Natural killer cell (primary cell): ENCODE data around the gene XIRP1. TPM values are rescaled to one million over a fixed set of nuclear protein-coding genes. Genes with fewer than 3 reads are reported as not detected.
"Not testable (repeated sequence)": the region's sequence is repeated elsewhere in the genome, so short reads cannot be mapped to it uniquely, and the experiment has no call there.

ENCODE experiments used
- ATAC-seq, 3 donors: fragments of 150-1000 bp in 2 of 3; fragments of 200-7000 bp in 1 of 3; cut with Tn5 transposase; 1 replicate in 1 of 3; 2 replicates in 2 of 3; pipeline ENCODE4 v1.10.0; 2021; ENCODE audit warnings: mild to moderate bottlenecking in 2 of 3, moderate library complexity in 2 of 3
- DNase-seq, 2 donors: peaks; one replicate each; pipeline versions ENCODE4 v3.0.0 to v3.0.0-alpha.2; 2013 to 2021; ENCODE audit warnings: mixed read lengths in 1 of 2
- H3K27ac ChIP-seq: one replicate; pipeline ENCODE4 v1.5.1; 2013; ENCODE audit warnings: mild to moderate bottlenecking, low read length
- H3K27me3 ChIP-seq: one replicate; pipeline ENCODE4 v1.6.1; 2013; ENCODE audit warnings: low read length; ENCODE audit not compliant: control insufficient read depth, insufficient read depth
- H3K36me3 ChIP-seq: one replicate; pipeline ENCODE4 v1.6.1; 2013; ENCODE audit warnings: low read length; ENCODE audit not compliant: control insufficient read depth, insufficient read depth
- H3K4me1 ChIP-seq: one replicate; pipeline ENCODE4 v1.6.1; 2013; ENCODE audit warnings: low read length; ENCODE audit not compliant: control insufficient read depth, insufficient read depth
- H3K4me3 ChIP-seq: one replicate; pipeline ENCODE4 v1.5.1; 2013; ENCODE audit warnings: low read length
- H3K9me3 ChIP-seq: one replicate; pipeline ENCODE4 v1.6.1; 2013; ENCODE audit warnings: low read length; ENCODE audit not compliant: control insufficient read depth, insufficient read depth
- H3K27ac Mint-ChIP-seq, 2 donors: one replicate each; pipeline ENCODE4 v1.8.0; 2022; ENCODE audit warnings: mild to moderate bottlenecking in 2 of 2, mixed read lengths in 2 of 2, moderate library complexity in 1 of 2
- H3K27me3 Mint-ChIP-seq, 2 donors: one replicate each; pipeline ENCODE4 v1.8.0; 2022; ENCODE audit warnings: low read depth in 2 of 2, mixed read lengths in 2 of 2
- H3K36me3 Mint-ChIP-seq: one replicate; pipeline ENCODE4 v1.8.0; 2022; ENCODE audit warnings: mixed read lengths
- H3K4me1 Mint-ChIP-seq, 2 donors: one replicate each; pipeline ENCODE4 v1.8.0; 2022; ENCODE audit warnings: mixed read lengths in 2 of 2
- H3K4me3 Mint-ChIP-seq: one replicate; pipeline ENCODE4 v1.8.0; 2022; ENCODE audit warnings: mild to moderate bottlenecking, moderate library complexity, mixed read lengths
- H3K9me3 Mint-ChIP-seq, 2 donors: one replicate each; pipeline ENCODE4 v1.8.0; 2022; ENCODE audit warnings: mixed read lengths in 2 of 2
- WGBS: methylation state at CpG from one replicate; pipeline ENCODE4 v1.1.7; 2013; ENCODE audit warnings: missing lambda C conversion rate; ENCODE audit not compliant: insufficient coverage; 5-methylcytosine and 5-hydroxymethylcytosine counted together
- intact Hi-C: fragments of 100-400 bp; cut with micrococcal nuclease; formaldehyde crosslinking; loops from one replicate; pipeline ENCODE4 v1.14.2; 2022
- total RNA-seq, 4 donors: library from RNA; stranded (reverse); fragments of 120-200 nt in 1 of 4; gene quantifications; one replicate each; pipeline versions ENCODE4 v1.2.3 to v1.2.4, GENCODE V29; 2013 to 2022
- TF ChIP-seq, protein P1 (sequence below): fragments of 200-600 bp; IDR thresholded peaks from one replicate; pipeline ENCODE4 v1.8.0; 2022; ENCODE audit warnings: antibody characterized with exemption

The XIRP1 gene
- total RNA-seq, 3 donors from 2014 or later (not counting 1 experiment from before 2014, with no cell fraction given): 0.14 to 0.40 (median 0.24) TPM

DNA sequence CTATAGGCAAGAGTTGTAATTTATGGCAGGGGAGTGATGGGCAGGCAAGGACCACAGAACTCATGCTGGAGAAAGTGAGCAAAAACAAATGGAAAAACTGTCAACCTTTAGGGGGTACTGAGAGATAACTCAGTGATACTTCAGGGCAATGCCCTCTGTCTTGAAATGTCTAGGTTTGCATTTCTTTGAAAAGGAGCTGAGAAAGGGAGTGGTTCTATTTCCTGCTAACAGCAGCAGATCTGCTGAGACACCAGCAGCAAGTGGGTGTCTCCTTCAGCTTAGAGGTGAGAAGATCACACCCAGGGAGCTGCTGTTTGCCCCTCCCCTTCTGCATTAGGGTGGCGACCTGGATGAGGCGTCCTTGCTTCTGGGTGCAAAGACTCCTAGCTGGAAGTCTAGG, 42.3 kb upstream of the XIRP1 start:
- Histone ChIP-seq H3K9me3 (no peaks in the 10 kb centered on the region), H3K27me3 (no peaks in the 10 kb centered on the region), H3K4me3 (peak overlapping the region; percentile 34), H3K27ac (peak overlapping the region; percentile 74), H3K36me3 (no peaks in the 10 kb centered on the region), H3K4me1 (peaks cover 69% of the 10 kb centered on the region)
- DNase-seq (peak; percentile 50 to 75), ATAC-seq (peak; percentile 93 to 96 (median 95))
- Mint-ChIP-seq H3K4me1 (peaks cover 90 to 92% of the 10 kb centered on the region in 2 donors), H3K9me3 (no peaks in the 10 kb centered on the region), H3K4me3 (peak overlapping the region; percentile 90), H3K36me3 (peaks cover 3% of the 10 kb centered on the region), H3K27ac (peak overlapping the region; percentile 93 to 95), H3K27me3 (no peaks in the 10 kb centered on the region)
- intact Hi-C loops: loop anchor here (1.0 to 2.0 kb wide), 3 partner anchors 12 to 27 kb away; no protein-coding TSS in a partner anchor
- WGBS: no CpG with 5 or more reads among the region's 2 CpGs
- TF ChIP-seq, protein P1, sequence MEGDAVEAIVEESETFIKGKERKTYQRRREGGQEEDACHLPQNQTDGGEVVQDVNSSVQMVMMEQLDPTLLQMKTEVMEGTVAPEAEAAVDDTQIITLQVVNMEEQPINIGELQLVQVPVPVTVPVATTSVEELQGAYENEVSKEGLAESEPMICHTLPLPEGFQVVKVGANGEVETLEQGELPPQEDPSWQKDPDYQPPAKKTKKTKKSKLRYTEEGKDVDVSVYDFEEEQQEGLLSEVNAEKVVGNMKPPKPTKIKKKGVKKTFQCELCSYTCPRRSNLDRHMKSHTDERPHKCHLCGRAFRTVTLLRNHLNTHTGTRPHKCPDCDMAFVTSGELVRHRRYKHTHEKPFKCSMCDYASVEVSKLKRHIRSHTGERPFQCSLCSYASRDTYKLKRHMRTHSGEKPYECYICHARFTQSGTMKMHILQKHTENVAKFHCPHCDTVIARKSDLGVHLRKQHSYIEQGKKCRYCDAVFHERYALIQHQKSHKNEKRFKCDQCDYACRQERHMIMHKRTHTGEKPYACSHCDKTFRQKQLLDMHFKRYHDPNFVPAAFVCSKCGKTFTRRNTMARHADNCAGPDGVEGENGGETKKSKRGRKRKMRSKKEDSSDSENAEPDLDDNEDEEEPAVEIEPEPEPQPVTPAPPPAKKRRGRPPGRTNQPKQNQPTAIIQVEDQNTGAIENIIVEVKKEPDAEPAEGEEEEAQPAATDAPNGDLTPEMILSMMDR: no peak

DNA sequence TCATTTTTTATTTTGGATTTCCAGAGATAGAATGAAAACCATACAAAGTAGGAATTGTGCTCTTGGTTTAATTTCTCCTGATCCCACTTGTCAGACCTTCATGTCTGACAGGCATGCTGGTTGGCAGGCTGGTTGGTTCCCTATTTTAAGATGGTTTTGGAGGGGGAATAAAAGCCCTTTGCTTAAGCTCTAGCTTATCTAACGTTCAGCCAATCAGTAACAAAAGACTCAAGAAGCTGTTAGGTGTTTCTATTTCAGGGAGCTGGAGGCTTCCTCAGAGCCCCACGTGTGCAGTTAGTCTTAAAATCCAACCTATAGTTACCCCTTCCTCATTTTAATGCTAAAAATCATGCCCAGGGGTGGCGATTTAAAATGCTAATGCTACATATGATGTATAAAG, 40.5 kb upstream of the XIRP1 start:
- TF ChIP-seq, protein P1: no peak
- Mint-ChIP-seq H3K4me3 (peak overlapping the region; percentile 90), H3K27ac (peak overlapping the region; percentile 93 to 95), H3K27me3 (no peaks in the 10 kb centered on the region), H3K4me1 (peaks cover 72 to 84% of the 10 kb centered on the region in 2 donors), H3K9me3 (no peaks in the 10 kb centered on the region), H3K36me3 (no peaks in the 10 kb centered on the region)
- H3K36me3 ChIP-seq: no peaks in the 10 kb centered on the region
- peaks cover 64% of the 10 kb centered on the region for H3K4me1 ChIP-seq
- peak overlapping the region; percentile 34 for H3K4me3 ChIP-seq
- WGBS: 40% methylated on average over 1 of the region's 3 CpGs
- no peak for DNase-seq
- intact Hi-C loops: no loop called here
- no peak for ATAC-seq
- H3K27me3 ChIP-seq: no peaks in the 10 kb centered on the region
- no peaks in the 10 kb centered on the region for H3K9me3 ChIP-seq
- H3K27ac ChIP-seq: peak overlapping the region; percentile 74

DNA sequence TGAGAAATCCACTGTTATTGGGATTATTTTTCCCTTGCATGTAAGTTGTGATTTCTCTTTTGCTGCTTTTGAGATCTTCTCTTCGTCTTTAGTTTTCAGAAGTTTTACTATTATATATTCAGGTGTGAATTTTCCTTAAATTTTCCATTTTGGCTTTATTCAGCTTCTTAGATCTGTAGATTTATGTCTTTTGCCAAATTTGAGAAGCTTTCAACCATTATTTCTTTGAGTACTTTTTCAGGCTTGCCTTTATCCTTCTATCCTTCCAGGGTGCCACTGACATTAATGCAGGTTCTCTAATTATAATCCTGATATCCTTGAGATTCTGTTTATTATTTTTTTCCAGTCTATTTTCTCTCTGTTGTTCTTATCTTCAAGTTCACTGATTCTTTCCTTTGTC, 38.1 kb upstream of the XIRP1 start:
- H3K27ac ChIP-seq: no peak overlapping the region
- peaks cover 48% of the 10 kb centered on the region for H3K4me1 ChIP-seq
- no peaks in the 10 kb centered on the region for H3K27me3 Mint-ChIP-seq
- intact Hi-C loops: no loop called here
- no peak overlapping the region for H3K4me3 ChIP-seq
- no peak for ATAC-seq
- H3K36me3 Mint-ChIP-seq: no peaks in the 10 kb centered on the region
- H3K27me3 ChIP-seq: no peaks in the 10 kb centered on the region
- no CpG with 5 or more reads among the region's 1 CpG for WGBS
- H3K36me3 ChIP-seq: no peaks in the 10 kb centered on the region
- peak overlapping the region; percentile 93 to 95 for H3K27ac Mint-ChIP-seq
- peaks cover 60 to 72% of the 10 kb centered on the region in 2 donors for H3K4me1 Mint-ChIP-seq
- peaks cover 2 to 4% of the 10 kb centered on the region in 2 donors for H3K9me3 Mint-ChIP-seq
- TF ChIP-seq, protein P1: no peak
- no peak overlapping the region for H3K4me3 Mint-ChIP-seq
- no peaks in the 10 kb centered on the region for H3K9me3 ChIP-seq
- DNase-seq: no peak

DNA sequence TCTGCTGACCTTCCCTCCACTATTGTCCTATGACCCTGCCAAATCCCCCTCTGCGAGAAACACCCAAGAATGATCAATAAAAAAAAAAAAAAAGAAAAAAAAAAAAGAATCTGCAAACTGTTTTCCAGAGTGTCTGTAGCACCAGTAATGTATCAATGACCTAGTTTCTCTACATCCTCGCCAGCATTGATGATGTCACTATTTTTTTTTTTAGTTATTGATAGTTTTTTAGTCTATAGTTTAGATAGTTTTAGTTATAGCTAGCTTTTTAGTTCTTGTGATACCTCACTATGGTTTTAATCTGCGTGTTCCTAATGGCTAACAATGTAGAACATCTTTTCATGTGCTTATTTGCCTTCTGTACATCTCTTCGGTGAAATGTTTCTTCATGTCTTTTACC, 36.1 kb upstream of the XIRP1 start:
- Mint-ChIP-seq H3K27ac (peak overlapping the region in 1 of 2 donors; percentile 57), H3K36me3 (no peaks in the 10 kb centered on the region), H3K4me1 (peaks cover 60 to 71% of the 10 kb centered on the region in 2 donors), H3K9me3 (peaks cover 2 to 4% of the 10 kb centered on the region in 2 donors), H3K4me3 (no peak overlapping the region), H3K27me3 (no peaks in the 10 kb centered on the region)
- WGBS: 90% methylated on average over 3 of the region's 4 CpGs
- H3K4me3 ChIP-seq: no peak overlapping the region
- ATAC-seq (no peak), DNase-seq (no peak)
- peaks cover 37% of the 10 kb centered on the region for H3K4me1 ChIP-seq
- H3K36me3 ChIP-seq: no peaks in the 10 kb centered on the region
- intact Hi-C loops: no loop called here
- H3K27ac ChIP-seq: no peak overlapping the region
- H3K27me3 ChIP-seq: no peaks in the 10 kb centered on the region
- TF ChIP-seq, protein P1: no peak
- no peaks in the 10 kb centered on the region for H3K9me3 ChIP-seq

DNA sequence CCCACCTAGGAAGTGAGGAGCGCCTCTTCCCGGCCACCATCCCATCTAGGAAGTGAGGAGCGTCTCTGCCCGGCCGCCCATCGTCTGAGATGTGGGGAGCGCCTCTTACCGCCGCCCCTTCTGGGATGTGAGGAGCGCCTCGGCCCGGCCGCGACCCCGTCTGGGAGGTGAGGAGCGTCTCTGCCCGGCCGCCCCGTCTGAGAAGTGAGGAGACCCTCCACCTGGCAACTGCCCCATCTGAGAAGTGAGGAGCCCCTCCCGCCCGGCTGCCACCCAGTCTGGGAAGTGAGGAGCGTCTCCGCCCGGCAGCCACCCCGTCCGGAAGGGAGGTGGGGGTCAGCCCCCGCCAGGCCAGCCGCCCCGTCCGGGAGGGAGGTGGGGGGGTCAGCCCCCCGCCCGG, 35.2 kb upstream of the XIRP1 start:
- H3K27ac ChIP-seq, H3K4me3 ChIP-seq, H3K9me3 ChIP-seq, H3K27me3 ChIP-seq, ATAC-seq, H3K27me3 Mint-ChIP-seq, H3K4me3 Mint-ChIP-seq, H3K36me3 Mint-ChIP-seq, DNase-seq, H3K36me3 ChIP-seq, intact Hi-C loops, H3K27ac Mint-ChIP-seq, H3K9me3 Mint-ChIP-seq: not testable (repeated sequence)
- 96% methylated on average over 16 of the region's 32 CpGs for WGBS
- peaks cover 60 to 71% of the 10 kb centered on the region in 2 donors for H3K4me1 Mint-ChIP-seq
- peaks cover 29% of the 10 kb centered on the region for H3K4me1 ChIP-seq
